Neural crest cell (in vitro differentiated cells): ENCODE data around the gene FXYD2. TPM values are rescaled to one million over a fixed set of nuclear protein-coding genes. Genes with fewer than 3 reads are reported as not detected.

Experiments
- DNase-seq: peaks from one replicate; pipeline ENCODE4 v3.0.0; 2021; ENCODE audit warnings: low read depth, mixed read lengths, low spot score
- H3K27ac Mint-ChIP-seq: one replicate; pipeline ENCODE4 v1.8.0; 2021; ENCODE audit warnings: mild to moderate bottlenecking, mixed read lengths; ENCODE audit not compliant: unreplicated experiment
- H3K27me3 Mint-ChIP-seq: 2 replicates; pipeline ENCODE4 v1.8.0; 2021; ENCODE audit warnings: low read depth, mild to moderate bottlenecking, mixed read lengths
- H3K36me3 Mint-ChIP-seq: 2 replicates; pipeline ENCODE4 v1.8.0; 2021; ENCODE audit warnings: low read depth, mild to moderate bottlenecking, mixed read lengths
- H3K4me1 Mint-ChIP-seq: 2 replicates; pipeline ENCODE4 v1.8.0; 2021; ENCODE audit warnings: mixed read lengths
- H3K4me3 Mint-ChIP-seq: one replicate; pipeline ENCODE4 v1.8.0; 2021; ENCODE audit warnings: mild to moderate bottlenecking, mixed read lengths
- H3K9me3 Mint-ChIP-seq: 2 replicates; pipeline ENCODE4 v1.8.0; 2021; ENCODE audit warnings: mixed read lengths
- total RNA-seq: library from RNA; stranded (reverse); gene quantifications from 2 replicates; pipeline ENCODE4 v1.2.1, GENCODE V29; 2021
- TF ChIP-seq, protein P1 (sequence below): fragments of 200-600 bp; sonication (generic); conservative IDR thresholded peaks from 2 replicates; pipeline ENCODE4 v1.5.0; 2021; ENCODE audit warnings: antibody characterized with exemption, mild to moderate bottlenecking

The FXYD2 gene
- total RNA-seq, 1 donor from 2014 or later = 0.26 TPM

- Mint-ChIP-seq H3K27ac (no peak overlapping the region), H3K4me3 (no peak overlapping the region), H3K36me3 (peaks cover 2% of the 10 kb centered on the region), H3K9me3 (no peaks in the 10 kb centered on the region), H3K27me3 (peaks cover 6% of the 10 kb centered on the region), H3K4me1 (peaks cover 9% of the 10 kb centered on the region)
- TF ChIP-seq, protein P1, sequence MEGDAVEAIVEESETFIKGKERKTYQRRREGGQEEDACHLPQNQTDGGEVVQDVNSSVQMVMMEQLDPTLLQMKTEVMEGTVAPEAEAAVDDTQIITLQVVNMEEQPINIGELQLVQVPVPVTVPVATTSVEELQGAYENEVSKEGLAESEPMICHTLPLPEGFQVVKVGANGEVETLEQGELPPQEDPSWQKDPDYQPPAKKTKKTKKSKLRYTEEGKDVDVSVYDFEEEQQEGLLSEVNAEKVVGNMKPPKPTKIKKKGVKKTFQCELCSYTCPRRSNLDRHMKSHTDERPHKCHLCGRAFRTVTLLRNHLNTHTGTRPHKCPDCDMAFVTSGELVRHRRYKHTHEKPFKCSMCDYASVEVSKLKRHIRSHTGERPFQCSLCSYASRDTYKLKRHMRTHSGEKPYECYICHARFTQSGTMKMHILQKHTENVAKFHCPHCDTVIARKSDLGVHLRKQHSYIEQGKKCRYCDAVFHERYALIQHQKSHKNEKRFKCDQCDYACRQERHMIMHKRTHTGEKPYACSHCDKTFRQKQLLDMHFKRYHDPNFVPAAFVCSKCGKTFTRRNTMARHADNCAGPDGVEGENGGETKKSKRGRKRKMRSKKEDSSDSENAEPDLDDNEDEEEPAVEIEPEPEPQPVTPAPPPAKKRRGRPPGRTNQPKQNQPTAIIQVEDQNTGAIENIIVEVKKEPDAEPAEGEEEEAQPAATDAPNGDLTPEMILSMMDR = no peak
- no peak for DNase-seq
These were observed 4.8 kb upstream of the FXYD2 start for GRCh38 chr11:117829369-117829725.

DNA sequence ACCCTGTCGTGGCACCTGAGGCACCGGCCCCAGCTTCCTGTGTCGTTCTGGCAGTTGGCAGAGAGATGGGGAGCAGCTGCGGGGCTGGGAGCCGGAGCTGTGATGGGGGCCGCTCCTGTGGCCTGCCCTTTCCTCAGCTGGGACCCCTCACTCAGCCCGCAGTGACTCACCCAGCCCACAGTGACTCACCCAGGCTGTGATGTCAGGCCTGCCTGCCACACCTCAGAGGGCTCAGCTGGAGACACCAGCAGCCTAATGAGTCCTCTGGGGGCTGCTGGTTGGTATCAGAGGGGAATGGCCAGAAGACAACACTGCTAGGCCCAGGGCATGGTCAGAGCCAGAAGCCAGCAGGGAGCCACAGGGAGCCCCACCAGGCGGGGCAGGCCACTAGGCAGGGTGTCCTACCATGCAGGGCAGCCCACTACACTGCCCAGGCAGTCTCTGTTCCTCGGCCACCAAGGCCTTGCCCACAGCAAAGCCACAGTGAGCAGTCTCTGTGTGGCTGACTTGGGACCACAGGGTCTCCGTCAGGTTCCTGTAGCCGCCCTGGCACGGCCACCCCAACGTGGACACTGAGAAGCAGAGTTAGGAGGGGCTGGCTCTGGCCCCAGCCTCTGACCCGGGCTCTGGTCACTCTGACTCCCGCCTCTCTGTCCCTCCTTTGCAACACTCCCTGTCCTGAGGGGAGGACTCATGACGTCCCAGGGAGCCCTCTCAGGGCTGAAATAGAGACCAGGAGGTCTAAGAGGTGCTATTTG is 4.2 kb upstream of the FXYD2 start:
- H3K27me3 Mint-ChIP-seq = peaks cover 6% of the 10 kb centered on the region
- TF ChIP-seq, protein P1 = no peak
- no peak for DNase-seq
- no peak overlapping the region for H3K27ac Mint-ChIP-seq
- no peaks in the 10 kb centered on the region for H3K9me3 Mint-ChIP-seq
- H3K4me3 Mint-ChIP-seq = no peak overlapping the region
- peaks cover 9% of the 10 kb centered on the region for H3K4me1 Mint-ChIP-seq
- peaks cover 2% of the 10 kb centered on the region for H3K36me3 Mint-ChIP-seq

- no peak overlapping the region for H3K27ac Mint-ChIP-seq
- TF ChIP-seq, protein P1 = no peak
- DNase-seq = no peak
These were observed 3.3 kb upstream of the FXYD2 start for GRCh38 chr11:117827521-117828511.

GRCh38 chr11:117826832-117827231 is 2.3 kb upstream of the FXYD2 start:
- H3K4me3 Mint-ChIP-seq = no peak overlapping the region
- H3K9me3 Mint-ChIP-seq = no peaks in the 10 kb centered on the region
- H3K36me3 Mint-ChIP-seq = no peaks in the 10 kb centered on the region
- peaks cover 10% of the 10 kb centered on the region for H3K4me1 Mint-ChIP-seq
- peaks cover 6% of the 10 kb centered on the region for H3K27me3 Mint-ChIP-seq
- TF ChIP-seq, protein P1 = no peak
- DNase-seq = no peak
- H3K27ac Mint-ChIP-seq = no peak overlapping the region

More at GRCh38 chr11:117827521-117828511, 3.3 kb upstream of the FXYD2 start:
- H3K4me3 Mint-ChIP-seq = no peak overlapping the region
- peaks cover 14% of the 10 kb centered on the region for H3K4me1 Mint-ChIP-seq
- peaks cover 6% of the 10 kb centered on the region for H3K27me3 Mint-ChIP-seq
- H3K36me3 Mint-ChIP-seq = peaks cover 2% of the 10 kb centered on the region
- H3K9me3 Mint-ChIP-seq = no peaks in the 10 kb centered on the region

DNA sequence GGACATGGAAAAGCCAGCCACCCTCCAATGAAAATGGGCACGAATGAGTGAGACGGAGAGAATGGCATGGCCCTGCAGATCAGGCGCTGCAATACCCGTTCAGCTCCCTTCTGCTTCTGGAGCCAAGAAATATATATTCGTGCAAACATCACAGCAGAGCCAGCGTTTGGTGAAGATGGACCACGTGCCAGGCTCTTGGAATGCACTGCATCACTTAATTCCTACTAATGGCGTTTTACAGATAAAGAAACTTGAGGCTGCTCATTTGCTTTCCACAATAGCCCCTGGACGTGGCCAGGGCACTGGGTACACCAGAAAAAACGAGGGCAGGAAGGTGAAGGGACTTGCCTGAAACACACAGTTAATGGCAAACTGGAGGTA is 1.6 kb upstream of the FXYD2 start:
- no peaks in the 10 kb centered on the region for H3K36me3 Mint-ChIP-seq

More for the DNA sequence above, 1.6 kb upstream of the FXYD2 start:
- Mint-ChIP-seq H3K27me3 (peaks cover 6% of the 10 kb centered on the region), H3K27ac (no peak overlapping the region), H3K4me1 (peaks cover 5% of the 10 kb centered on the region), H3K4me3 (no peak overlapping the region), H3K9me3 (no peaks in the 10 kb centered on the region)
- TF ChIP-seq, protein P1 = no peak
- DNase-seq = no peak
